CD4-positive, alpha-beta T cell treated with Interleukin-4 for 1 hour (primary cell): ENCODE data around the gene ADNP2.

Experiments used
- DNase-seq, 2 donors: peaks; one replicate each; pipeline ENCODE4 v3.0.0-alpha.2; 2020 to 2022

ADNP2 gene, protein sequence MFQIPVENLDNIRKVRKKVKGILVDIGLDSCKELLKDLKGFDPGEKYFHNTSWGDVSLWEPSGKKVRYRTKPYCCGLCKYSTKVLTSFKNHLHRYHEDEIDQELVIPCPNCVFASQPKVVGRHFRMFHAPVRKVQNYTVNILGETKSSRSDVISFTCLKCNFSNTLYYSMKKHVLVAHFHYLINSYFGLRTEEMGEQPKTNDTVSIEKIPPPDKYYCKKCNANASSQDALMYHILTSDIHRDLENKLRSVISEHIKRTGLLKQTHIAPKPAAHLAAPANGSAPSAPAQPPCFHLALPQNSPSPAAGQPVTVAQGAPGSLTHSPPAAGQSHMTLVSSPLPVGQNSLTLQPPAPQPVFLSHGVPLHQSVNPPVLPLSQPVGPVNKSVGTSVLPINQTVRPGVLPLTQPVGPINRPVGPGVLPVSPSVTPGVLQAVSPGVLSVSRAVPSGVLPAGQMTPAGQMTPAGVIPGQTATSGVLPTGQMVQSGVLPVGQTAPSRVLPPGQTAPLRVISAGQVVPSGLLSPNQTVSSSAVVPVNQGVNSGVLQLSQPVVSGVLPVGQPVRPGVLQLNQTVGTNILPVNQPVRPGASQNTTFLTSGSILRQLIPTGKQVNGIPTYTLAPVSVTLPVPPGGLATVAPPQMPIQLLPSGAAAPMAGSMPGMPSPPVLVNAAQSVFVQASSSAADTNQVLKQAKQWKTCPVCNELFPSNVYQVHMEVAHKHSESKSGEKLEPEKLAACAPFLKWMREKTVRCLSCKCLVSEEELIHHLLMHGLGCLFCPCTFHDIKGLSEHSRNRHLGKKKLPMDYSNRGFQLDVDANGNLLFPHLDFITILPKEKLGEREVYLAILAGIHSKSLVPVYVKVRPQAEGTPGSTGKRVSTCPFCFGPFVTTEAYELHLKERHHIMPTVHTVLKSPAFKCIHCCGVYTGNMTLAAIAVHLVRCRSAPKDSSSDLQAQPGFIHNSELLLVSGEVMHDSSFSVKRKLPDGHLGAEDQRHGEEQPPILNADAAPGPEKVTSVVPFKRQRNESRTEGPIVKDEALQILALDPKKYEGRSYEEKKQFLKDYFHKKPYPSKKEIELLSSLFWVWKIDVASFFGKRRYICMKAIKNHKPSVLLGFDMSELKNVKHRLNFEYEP

DNA sequence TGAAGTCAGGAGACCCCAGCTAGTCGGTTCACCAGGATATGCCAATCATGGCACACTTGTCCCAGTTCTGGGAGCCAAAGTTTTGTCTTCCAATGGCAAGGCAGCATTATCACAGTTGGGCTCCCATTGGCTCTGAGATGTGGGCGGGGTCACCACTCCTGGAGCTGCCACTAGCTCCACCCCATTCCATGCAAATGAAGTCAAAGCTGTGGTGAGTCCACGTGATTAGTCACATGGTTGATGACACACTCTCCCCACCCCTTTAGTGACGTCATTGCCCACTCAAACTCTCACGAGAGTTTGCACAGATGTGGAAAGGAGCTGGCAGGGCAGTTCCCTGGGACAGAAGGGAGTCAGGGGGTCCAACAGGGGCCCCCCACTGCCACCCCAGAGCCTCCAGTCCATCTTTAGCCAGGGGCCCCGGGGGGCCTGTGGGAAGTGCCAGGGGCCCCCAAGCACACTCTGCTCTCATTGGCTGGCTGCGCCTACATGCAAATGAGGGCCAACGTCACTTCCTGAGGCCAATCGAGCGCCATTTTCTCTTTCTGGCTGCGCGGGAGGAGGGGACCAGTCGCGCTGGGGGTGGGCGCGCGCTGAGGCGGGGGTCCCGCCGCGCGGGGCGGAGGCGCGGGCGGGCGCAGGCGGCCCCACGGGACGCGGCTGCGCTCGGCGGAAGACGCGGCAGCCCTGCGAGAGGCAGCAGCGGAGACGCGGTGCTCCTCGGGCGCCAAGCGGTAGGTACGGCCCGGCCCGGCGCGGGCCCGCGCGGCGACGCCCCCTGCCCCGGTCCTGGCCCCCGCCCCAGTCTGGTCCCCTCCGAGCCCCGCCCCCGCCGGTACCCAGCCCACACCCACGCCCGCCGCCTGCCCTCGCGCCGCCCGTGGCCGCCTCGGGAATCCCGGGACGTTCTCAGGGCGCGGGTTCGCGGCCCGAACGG is at the start of gene ADNP2:
Gene ADNP2, plus strand, starts transcription at position 524 of the 937 bp plus-strand sequence. CDS start 8,281 bp downstream, outside the sequence.
- DNase-seq = peak; percentile 93 to 95

DNA sequence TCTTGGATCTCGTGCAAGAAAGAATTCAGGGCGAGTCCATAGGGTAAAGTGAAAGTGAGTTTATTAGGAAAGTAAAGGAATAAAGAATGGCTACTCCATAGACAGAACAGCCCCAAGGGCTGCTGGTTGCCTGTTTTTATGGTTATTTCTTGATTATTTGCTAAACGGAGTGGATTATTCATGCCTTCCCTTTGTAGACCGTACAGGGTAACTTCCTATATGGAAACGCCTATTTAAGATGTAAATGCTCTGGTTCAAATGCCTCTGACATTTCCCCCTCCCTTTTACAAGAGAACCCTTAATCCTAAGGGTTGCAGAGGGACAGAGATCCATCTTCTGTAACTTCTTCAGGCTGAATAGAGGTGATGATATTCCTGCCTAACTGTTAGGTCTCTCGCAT is 49.1 kb upstream of the ADNP2 start:
- no peak for DNase-seq

DNA sequence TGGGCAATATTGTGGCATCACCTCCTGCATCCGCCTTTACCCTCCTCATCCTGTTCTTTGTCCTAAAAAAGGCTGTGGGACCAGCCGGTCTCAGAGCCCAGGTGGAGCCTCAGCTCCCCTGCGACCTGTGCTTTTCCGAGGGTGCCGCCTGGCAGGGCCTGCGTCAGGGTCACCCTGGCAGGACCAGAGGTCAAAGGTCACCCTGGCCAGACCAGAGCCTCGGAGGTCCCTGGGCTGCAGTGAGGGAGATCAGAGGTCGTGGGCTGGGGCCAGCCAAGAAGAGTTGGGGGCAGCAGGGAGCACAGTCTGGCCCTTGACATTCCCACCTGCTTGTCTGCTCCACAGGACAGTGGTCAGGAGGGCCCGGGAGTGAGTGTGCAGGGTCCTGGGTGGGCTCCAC is 43.4 kb upstream of the ADNP2 start:
- DNase-seq = no peak

DNA sequence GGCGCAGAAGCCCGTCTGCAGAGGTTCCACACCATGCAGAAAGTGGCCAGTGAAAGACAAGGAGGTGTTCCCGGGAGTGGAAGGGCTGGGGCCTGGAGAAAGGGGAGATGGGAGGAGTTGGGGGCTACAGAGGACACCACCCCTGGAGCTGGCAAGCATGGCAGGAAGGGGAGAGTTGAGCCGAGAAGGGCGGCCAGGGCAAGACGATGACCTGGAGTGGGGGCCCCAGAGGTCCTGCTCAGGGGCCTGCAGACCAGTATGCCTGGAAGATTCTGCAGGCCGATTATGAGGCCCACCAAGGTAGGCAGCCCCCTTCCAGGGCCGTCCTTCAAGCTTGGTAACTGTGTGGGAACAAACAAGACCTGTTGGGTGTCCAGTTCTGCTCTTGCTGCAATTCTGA is 41.7 kb upstream of the ADNP2 start:
- no peak for DNase-seq

DNA sequence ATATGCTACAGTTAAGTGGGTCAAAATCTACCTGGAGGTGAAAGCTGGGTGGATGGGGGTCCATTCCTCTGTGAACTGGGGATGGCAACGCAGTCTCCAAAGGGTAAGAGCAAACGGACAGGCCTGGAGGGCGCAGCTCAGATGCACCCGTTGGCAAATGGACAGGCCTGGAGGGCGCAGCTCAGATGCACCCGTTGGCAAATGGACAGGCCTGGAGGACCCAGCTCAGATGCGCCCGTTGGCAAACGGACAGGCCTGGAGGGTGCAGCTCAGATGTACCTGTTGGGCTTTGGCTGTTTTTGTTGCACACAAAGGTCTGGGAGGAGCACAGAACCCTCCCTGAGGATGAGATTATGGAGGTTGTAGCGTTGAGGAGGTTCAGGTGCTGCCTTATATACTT is 41.2 kb upstream of the ADNP2 start:
- DNase-seq = no peak

DNA sequence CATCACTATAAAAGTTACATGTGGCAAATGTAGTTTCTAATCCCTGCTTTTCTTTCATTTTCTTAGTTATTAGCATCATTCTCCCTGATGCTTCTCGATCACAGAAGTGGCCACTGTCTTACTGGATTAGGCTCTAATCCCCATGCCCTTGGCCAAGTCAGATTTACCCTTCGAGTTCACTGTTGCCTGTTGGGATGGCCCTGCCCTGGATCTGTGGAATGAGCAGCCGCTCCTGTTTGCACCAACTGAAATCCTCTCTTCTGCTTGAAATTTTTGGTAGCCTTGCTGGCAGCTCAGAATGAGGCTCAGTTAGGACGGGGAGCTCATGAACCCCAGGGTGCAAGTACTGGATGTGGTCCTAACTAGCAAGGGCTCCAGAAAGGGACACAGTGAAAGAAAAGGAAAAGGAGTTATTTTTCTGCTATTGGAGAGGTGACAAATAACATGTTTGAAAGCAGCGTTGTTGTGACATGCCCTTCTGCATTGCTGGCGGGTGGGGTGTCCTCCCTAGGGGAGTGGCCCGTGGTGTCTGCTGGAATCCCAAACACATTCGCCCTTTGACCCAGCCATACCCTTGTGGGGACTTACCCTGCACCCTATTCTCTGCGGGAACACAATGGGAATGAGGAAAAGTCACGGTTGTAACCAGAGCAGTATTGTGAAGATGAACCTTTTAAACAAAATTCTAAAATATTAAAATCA is 40.3 kb upstream of the ADNP2 start:
- no peak for DNase-seq

DNA sequence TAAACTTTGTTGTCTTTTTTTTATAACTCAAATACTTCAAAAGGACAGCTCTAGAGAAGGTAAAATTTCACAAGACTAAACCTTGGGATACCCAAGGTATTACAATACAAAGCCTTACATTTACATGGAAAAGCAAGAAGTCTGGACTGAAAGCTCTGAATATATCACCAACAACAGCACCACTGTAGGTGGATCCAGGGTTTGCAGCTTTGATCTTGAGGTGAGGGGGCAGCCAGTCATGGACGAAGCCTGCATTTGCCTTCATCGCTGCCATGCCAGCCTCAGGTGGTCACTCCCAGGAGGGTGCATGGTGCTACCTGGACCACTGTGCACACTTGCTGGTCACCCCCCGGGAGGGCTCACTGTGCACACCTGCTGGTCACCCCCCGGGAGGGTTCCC is 38.2 kb upstream of the ADNP2 start:
- no peak for DNase-seq

DNA sequence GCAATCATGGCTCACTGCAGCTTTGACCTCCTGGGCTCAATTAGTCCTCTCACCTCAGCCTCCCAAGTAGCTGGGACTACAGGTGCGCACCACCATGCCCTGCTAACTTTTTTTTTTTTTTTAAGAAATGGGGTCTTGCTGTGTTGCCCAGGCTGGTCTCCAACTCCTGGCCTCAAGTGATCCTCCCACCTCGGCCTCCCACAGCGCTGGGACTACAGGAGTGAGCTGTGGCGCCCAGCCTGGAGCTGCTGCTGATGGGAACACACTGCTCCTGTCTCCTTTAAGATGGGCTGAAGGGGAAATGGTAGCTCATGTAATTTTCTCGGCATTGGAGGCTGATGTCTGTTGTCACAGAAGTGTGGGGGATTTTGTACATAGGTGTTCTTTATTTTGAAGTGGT is 34.9 kb upstream of the ADNP2 start:
- no peak for DNase-seq

DNA sequence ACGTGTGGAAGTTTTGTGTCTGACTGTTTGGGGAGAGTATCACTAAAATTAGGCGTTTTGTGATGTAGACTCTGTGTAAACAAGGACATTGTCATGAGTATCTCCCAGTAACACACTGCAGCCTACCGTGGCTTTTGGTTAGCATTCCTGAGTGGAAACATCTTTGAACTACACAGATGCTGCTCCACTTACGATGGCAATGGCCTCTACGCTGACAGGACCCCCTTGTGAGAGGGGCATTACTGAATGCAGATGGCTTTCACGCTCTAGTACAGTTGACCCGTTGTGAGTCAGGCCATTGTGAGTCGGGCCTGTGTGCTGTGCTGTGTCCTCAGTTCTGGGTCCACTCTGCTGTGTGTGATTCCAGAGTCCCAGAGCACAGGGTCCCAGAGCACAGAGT is 34.4 kb upstream of the ADNP2 start:
- DNase-seq = no peak

DNA sequence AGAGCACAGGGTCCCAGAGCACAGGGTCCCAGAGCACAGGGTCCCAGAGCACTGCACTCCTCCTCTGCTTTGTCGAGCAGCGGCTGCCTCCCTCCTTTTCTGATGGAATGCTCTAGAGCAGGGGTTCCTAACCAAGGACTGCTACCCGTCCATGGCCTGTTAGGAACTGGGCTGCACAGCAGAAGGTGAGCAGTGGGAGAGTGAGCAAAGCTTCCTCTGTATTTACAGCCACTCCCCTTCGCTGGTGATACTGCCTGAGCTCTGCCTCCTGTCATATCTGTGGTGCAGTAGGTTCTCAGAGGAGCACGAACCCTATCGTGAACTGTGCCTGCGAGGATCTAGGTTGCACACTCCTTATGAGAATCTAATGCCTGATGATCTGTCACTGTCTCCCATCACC is 33.1 kb upstream of the ADNP2 start:
- DNase-seq = no peak

DNA sequence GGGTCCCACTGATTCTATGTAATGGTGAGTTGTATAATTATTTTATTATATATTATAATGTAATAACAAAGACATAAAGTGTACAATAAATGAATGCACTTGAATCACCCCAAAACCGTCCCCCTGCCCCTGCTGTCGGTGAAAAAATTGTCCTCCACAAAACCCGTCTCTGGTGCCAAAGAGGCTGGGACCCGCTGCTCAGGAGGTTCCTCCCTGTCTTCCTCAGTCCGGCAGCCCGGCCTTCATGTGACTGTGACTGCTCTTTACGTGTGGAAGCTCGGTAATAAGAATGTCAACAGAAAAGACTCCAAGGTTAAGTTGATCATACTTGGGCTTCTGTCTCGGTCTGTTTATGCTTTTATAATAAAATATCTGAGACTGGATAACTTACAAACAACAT is 32.7 kb upstream of the ADNP2 start:
- no peak for DNase-seq

DNA sequence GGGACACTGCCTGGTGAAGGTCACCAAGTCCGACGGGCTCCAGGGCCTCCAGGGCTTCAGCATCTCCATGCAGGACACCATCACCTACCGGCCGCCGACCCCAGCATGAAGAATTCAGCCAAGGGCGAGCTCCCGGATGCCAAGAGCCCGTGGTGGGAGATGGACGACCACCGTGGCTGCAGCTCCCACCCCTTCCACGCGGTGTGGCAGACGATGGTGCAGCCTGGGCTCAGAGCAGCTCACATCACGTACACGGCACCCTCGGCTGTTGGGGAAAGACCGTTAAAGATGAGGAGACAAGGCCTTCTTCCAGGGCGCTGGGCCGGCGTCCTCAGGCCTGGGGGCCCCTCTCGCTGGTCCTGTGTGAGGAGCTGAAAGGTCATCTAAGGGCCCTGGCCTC is 31.2 kb upstream of the ADNP2 start:
- DNase-seq = no peak

DNA sequence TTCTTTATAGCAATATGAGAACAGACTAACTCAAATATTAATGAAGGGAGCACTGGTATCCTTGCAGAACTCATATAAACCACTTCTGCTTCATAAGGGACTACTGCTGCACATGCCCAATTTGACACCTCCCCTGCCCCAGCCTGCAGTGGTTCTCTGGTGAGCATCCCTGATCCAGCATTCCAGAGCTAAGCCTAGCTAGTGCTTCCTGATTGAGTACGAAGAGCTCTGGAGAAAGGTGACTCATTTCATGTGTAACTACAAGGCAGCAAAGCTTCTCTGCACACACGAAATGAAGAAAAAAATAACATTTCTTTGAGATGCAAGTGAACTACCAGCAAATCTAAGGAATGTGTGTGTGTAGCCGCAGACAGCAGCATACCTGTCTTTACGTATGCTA is 22.8 kb upstream of the ADNP2 start:
- no peak for DNase-seq

DNA sequence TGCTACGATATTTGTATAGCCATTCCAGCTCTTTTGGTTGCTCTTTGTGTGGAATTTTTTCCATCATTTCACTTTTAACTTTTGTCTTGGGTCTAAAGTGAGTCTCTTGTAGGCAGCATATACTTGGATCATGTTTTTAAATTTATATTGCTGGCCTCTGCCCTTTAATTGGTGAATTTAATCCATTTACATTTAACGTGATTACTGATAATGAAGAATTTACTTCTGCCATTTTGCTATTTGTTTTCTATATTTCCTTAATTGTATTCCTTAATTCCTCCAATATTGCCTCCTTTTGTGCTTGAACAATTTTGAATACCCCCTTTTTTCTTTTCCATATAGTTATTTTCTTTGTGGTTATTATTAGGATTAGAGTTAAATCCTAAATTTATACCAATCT is 21.0 kb upstream of the ADNP2 start:
- DNase-seq = no peak

DNA sequence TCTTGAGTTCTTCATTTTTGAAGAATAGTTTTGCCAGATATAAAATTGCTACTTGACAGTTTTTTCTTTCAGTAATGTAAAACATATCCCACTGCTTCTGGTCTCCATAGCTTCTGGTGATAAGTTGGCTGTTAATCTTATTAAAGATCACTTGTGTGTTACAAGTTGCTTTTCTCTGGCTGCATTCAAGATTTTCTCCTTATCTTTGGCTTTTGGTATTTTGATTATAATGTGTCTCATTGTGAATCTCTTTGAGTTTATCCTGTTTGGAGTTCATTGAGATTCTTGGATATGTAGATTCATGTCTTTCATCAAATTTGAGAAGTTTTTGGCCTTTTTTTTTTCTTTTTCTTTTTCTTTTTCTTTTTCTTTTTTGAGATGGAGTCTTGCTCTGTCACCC is 20.2 kb upstream of the ADNP2 start:
- DNase-seq = no peak

DNA sequence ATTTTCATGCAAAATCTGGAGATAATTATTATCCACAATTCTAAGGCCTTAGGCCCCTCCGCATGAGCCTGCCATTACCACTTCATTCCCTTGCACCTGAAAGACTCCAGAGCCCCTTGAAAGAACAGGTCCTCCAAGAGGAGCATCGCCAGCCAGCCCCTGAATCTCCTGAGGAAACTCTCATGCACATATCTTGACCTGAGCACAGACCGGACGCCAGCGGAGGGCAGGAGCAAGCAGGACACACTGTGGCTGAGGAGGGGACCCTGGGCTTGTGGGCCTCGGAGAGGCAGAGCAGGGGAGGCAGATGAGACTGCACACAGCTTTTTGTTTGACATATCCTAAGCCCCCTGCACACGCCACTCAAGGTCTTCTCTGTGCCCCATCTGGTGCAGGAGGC is 13.6 kb upstream of the ADNP2 start:
- no peak for DNase-seq

DNA sequence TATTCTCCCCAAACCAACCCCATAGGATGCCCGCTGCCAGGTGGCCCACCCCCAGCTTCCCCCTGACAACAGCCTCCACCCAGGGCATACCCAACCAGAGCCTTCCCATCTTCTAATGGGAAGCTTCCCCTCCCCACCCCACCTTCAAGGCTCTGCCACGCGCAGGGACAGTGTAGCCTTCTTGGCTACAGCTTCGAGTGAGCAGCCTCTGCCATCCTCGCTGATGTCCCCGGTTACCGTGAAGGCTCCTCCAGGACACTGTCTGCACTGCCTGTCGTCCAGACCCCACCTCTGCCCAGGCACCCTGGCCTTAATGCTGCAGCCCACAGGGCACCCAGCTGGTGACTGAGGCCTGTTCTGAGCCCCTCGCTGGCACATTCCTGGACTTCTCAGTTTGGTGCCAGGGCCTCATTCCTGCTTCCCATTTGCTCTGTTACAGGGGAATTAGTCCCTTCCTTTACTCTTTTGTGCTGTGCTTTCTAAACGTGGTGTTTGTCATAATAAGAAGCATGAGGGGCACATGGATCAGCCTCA is 13.0 kb upstream of the ADNP2 start:
- DNase-seq = no peak

DNA sequence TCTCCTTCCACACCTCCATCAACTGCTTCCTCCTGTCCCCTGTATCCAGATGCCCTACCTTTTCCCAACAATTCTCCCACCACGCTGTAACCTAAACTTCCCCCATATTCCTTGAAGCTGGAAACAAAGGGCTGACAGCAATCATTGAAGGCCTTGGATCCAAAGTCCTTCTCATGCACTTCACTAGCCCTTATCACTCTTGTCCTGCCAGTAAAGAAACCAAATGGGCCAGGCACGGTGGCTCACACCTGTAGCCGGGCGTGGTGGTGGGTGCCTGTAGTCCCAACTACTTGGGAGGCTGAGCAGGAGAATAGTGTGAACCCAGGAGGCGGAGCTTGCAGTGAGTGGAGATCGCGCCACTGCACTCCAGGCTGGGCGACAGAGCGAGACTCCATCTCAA is 11.9 kb upstream of the ADNP2 start:
- no peak for DNase-seq

DNA sequence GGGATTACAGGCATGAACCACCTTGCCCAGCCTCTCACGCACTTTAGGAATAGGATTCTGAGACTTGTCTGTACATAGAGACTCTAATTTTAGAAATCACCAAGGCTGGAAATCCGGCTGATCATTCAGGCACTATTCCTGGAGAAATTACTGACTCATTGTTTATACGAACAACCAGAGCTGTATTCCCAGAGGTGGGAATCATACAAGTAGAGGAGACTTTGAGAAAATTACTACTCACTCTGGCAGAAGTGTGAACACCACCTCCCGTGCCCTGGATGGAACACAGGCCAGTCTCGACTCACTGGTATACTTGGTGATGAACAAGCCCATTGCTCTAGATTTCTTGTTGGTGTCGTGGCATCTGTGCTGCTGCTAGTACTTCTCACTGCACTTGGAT is 5.8 kb upstream of the ADNP2 start:
- no peak for DNase-seq

DNA sequence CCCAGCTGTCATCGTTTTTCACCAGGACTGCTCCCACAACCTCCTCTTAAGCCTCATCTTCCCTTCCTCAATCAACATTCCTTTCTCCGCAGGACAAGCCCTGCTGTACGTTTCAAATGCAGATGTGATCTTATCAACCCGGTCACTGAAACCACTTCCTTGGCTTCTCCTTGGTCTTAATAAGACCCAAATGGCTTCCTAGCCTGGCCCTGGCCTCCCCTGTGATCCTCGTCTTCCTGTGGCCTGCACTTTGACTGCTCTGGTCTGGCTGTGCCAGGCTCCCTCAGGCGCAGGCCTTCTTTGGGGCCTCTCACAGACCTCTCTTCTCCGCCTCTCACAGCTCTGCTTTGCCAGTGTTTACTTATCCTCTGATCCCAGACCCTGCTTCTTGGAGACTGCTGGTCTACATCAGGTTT is 4.7 kb upstream of the ADNP2 start:
- no peak for DNase-seq

DNA sequence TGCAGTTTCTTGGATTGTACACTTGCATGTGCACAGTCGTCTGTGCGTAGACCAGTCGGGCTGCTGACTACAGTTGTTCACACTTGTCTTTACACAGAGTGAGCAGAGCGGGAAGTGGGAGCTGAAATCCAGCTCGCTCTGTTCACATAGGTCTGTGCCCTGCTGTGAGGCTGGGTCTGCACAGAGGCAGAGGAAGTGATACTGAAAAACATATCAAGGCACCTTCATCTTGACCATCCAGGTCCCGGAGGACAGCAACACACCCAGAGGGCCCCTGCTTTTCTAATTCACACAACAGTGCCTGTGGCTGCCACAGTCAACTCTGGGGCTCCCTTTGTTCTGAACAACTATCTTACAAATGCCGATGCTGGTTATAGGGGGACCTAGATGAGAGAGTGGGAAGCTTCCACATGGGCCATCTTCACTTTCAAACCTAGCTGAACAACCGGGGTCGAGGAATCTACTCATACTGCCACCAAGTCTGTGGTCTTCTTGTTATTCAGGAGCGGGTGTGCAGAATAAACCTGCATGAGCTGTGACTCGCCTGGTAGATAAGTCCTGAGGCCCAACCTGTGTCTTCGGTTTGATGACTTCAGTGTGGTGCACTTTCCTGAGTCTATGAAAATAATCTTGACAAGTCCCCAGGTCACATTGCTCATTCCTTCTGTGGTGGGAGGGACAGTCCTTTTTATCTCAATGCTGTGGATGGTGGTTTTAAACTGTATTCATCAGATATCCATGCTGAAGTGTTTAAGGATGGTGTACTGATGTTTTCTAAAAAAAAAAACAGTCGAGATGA is 3.5 kb upstream of the ADNP2 start:
- DNase-seq = no peak
